GM12878 (cell line): ENCODE data around the gene THBS3.

ENCODE experiments used
- CHD2 ChIP-seq: IDR thresholded peaks from 2 replicates; pipeline ENCODE4 v1.6.1; 2011; ENCODE audit warnings: low read depth, low read length, improper control_type of control experiment, borderline replicate concordance
- POLR2A ChIP-seq: IDR thresholded peaks from 2 replicates; pipeline ENCODE4 v1.6.1; 2011; ENCODE audit warnings: low read depth, mild to moderate bottlenecking, low read length
- TF ChIP-seq, protein P1 (sequence below): fragments of 450-650 bp; IDR thresholded peaks from 2 replicates; pipeline ENCODE4 v1.6.1; 2016; ENCODE audit warnings: mild to moderate bottlenecking

DNA sequence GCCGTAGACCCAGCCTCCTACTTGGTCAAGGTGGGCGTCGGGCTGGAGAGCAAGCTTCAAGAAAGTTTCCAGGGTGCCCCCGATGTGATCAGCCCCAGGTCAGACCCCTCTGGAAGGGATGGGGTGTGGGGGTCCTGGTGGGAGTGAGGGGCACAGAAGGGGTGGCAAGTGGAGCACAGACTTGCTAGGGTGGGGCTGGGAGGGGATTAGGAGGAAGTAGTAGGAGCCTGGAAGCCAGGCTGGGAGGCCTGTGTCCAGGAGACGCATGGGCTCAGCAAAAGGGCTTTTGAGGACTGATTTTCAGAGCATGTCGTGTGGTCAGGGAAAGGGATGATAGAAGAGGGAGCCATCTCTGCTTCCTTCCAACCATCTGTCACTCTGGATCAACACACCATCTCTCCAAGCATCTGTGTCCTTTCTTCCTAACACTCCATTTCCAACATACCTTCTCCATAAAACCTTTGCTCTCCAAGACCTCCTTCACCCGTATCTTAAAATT is 25.6 kb downstream of the THBS3 start:
- TF ChIP-seq, protein P1, sequence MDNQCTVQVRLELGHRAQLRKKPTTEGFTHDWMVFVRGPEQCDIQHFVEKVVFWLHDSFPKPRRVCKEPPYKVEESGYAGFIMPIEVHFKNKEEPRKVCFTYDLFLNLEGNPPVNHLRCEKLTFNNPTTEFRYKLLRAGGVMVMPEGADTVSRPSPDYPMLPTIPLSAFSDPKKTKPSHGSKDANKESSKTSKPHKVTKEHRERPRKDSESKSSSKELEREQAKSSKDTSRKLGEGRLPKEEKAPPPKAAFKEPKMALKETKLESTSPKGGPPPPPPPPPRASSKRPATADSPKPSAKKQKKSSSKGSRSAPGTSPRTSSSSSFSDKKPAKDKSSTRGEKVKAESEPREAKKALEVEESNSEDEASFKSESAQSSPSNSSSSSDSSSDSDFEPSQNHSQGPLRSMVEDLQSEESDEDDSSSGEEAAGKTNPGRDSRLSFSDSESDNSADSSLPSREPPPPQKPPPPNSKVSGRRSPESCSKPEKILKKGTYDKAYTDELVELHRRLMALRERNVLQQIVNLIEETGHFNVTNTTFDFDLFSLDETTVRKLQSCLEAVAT: no peak
- no peak for TF ChIP-seq POLR2A
- no peak for TF ChIP-seq CHD2
